Stimulated activated CD4-positive, alpha-beta T cell treated with anti-CD3 and anti-CD28 coated beads, TNF-alpha, amount 100 ng/mL, for 24 hours (primary cell): ENCODE results near the gene PYCARD.
"Not testable (repeated sequence)": the region's sequence is repeated elsewhere in the genome, so short reads cannot be mapped to it uniquely, and the experiment has no call there.

ENCODE experiments used
- DNase-seq, 3 experiments: peaks; one replicate each; pipeline ENCODE4 v3.0.0-alpha.2; 2020; ENCODE audit warnings: low read depth in 3 of 3

PYCARD gene

GRCh38 chr16:31191697-31192428 is 10.7 kb downstream of the PYCARD start:
- no peak for DNase-seq

GRCh38 chr16:31190818-31191444 is 11.6 kb downstream of the PYCARD start:
- DNase-seq = no peak

GRCh38 chr16:31190061-31190460 is 12.5 kb downstream of the PYCARD start:
- DNase-seq = no peak

- no peak for DNase-seq
These were observed 13.2 kb downstream of the PYCARD start for GRCh38 chr16:31189412-31189778.

GRCh38 chr16:31188450-31189411 is 13.8 kb downstream of the PYCARD start:
- DNase-seq = no peak

- no peak for DNase-seq
These were observed 14.8 kb downstream of the PYCARD start for GRCh38 chr16:31187808-31188189.

- DNase-seq = no peak
These were observed 15.4 kb downstream of the PYCARD start for GRCh38 chr16:31186930-31187807.

GRCh38 chr16:31186176-31186575 is 16.4 kb downstream of the PYCARD start:
- DNase-seq = no peak

- no peak for DNase-seq
These were observed 17.2 kb downstream of the PYCARD start for GRCh38 chr16:31185339-31185738.

GRCh38 chr16:31184888-31185287 is 17.7 kb downstream of the PYCARD start:
- DNase-seq = no peak

GRCh38 chr16:31183432-31184428 is 18.8 kb downstream of the PYCARD start:
- no peak for DNase-seq

- DNase-seq = no peak
These were observed 20.2 kb downstream of the PYCARD start for GRCh38 chr16:31182391-31182790.

- peak in 1 of 3 experiments; percentile 42 for DNase-seq
These were observed 21.3 kb downstream of the PYCARD start for GRCh38 chr16:31181102-31181830.

- peak; percentile 80 to 88 (median 85) for DNase-seq
These were observed 22.7 kb downstream of the PYCARD start, which contains the start of gene FUS for GRCh38 chr16:31179747-31180459. FUS (plus strand) TSS chr16:31180139; CDS start chr16:31180215, 76 bp downstream.

- DNase-seq = no peak
These were observed 23.3 kb downstream of the PYCARD start for GRCh38 chr16:31179219-31179746.

GRCh38 chr16:31177136-31177535 is 25.4 kb downstream of the PYCARD start:
- DNase-seq = peak in 1 of 3 experiments; percentile 41

GRCh38 chr16:31170048-31170447 is 32.5 kb downstream of the PYCARD start:
- not testable (repeated sequence) for DNase-seq

GRCh38 chr16:31168848-31169247 is 33.7 kb downstream of the PYCARD start:
- no peak for DNase-seq
